HepG2 (cell line): ENCODE measurements around the gene FAF1. TPM values are rescaled to one million over a fixed set of nuclear protein-coding genes. Genes with fewer than 3 reads are reported as not detected.

ENCODE experiments used
- ATAC-seq: fragments of 200-7000 bp; cut with Tn5 transposase; 3 replicates; pipeline ENCODE4 v1.9.1; 2020; ENCODE audit warnings: mild to moderate bottlenecking, moderate library complexity
- BruUV-seq: library from RNA; stranded (reverse); fragments of 400-500 nt; replicated peaks from 2 replicates; lab custom pipeline; 2021; lab: Mats Ljungman, UMichigan
- CTCF ChIA-PET: fragments of 300-600 bp; formaldehyde crosslinking; extraction: SDS; loops from one replicate; lab custom pipeline; 2021; ENCODE audit warnings: low total read pairs, inconsistent platforms, low intra/inter-chr PET ratio; lab: Yijun Ruan, JAX
- POLR2A ChIA-PET: fragments of 350-600 bp; sonication (Branson Sonifier 250); formaldehyde crosslinking; loops from one replicate; lab custom pipeline; 2020; ENCODE audit warnings: antibody characterized with exemption, inconsistent platforms; lab: Yijun Ruan, JAX
- DNase-seq: peaks from one replicate; pipeline ENCODE4 v3.0.0-alpha.2; 2015; ENCODE audit warnings: low spot score
- FAIRE-seq: peaks from 3 replicates; lab custom pipeline; 2011; peaks lifted over from hg19 to GRCh38; lab: Jason Lieb, UNC
- H2AFZ ChIP-seq: one replicate; pipeline ENCODE4 v1.6.1; 2011; ENCODE audit warnings: low read length, inconsistent platforms
- H3K27ac ChIP-seq: fragments of 300-600 bp; 3 replicates; pipeline ENCODE4 v1.8.0; 2011; ENCODE audit warnings: mixed run types, mild to moderate bottlenecking, mixed read lengths, low read length, inconsistent platforms; ENCODE audit not compliant: insufficient read depth; ENCODE audit errors: extremely low read length
- H3K27me3 ChIP-seq, 2 experiments: fragments of 200-600 bp in 1 of 2; 2 replicates in 1 of 2; 3 replicates in 1 of 2; pipeline versions ENCODE4 v1.6.0 to v1.8.0; 2011; ENCODE audit warnings: low read length in 2 of 2, mild to moderate bottlenecking in 2 of 2, moderate library complexity in 2 of 2, inconsistent platforms in 1 of 2; ENCODE audit not compliant: insufficient read depth in 2 of 2, control insufficient read depth in 1 of 2
- H3K36me3 ChIP-seq, 2 experiments: fragments of 200-600 bp in 1 of 2; replicated peaks in 1 of 2; 2 replicates in 1 of 2; 3 replicates in 1 of 2; pipeline versions ENCODE4 v1.5.1 to v1.8.0; 2011; ENCODE audit warnings: low read length in 2 of 2, inconsistent platforms in 1 of 2; ENCODE audit not compliant: insufficient read depth in 2 of 2, control insufficient read depth in 1 of 2
- H3K4me1 ChIP-seq: 2 replicates; pipeline ENCODE4 v1.5.1; 2012; ENCODE audit warnings: low read length, inconsistent platforms; ENCODE audit not compliant: insufficient read depth
- H3K4me2 ChIP-seq: 2 replicates; pipeline ENCODE4 v1.6.0; 2011; ENCODE audit warnings: low read depth, low read length, inconsistent platforms
- H3K4me3 ChIP-seq, 3 experiments: fragments of 200-600 bp in 1 of 3; sonication (generic), shearing (Covaris generic) in 1 of 3; replicated peaks in 1 of 3; 2 replicates each; pipeline ENCODE4 v1.5.1; 2011 to 2016; ENCODE audit warnings: low read length in 3 of 3, inconsistent platforms in 2 of 3, low read depth in 2 of 3, mild to moderate bottlenecking in 2 of 3, control low read depth in 1 of 3, mixed read lengths in 1 of 3; ENCODE audit not compliant: insufficient read depth in 1 of 3
- H3K79me2 ChIP-seq: one replicate; pipeline ENCODE4 v1.6.1; 2011; ENCODE audit warnings: low read length, inconsistent platforms; ENCODE audit not compliant: insufficient read depth
- H3K9ac ChIP-seq: 2 replicates; pipeline ENCODE4 v1.6.0; 2011; ENCODE audit warnings: mild to moderate bottlenecking, low read depth, low read length, inconsistent platforms; ENCODE audit not compliant: insufficient read depth
- H3K9me3 ChIP-seq: 2 replicates; pipeline ENCODE4 v1.5.1; 2012; ENCODE audit warnings: mild to moderate bottlenecking, low read length
- H4K20me1 ChIP-seq: 2 replicates; pipeline ENCODE4 v1.6.0; 2011; ENCODE audit warnings: inconsistent platforms, mild to moderate bottlenecking, low read length, moderate library complexity; ENCODE audit not compliant: insufficient read depth
- ARHGAP35 ChIP-seq: sonication (generic); formaldehyde crosslinking; IDR thresholded peaks from 2 replicates; pipeline ENCODE4 v1.9.0; 2022; ENCODE audit warnings: mild to moderate bottlenecking, inconsistent platforms, moderate library complexity, missing genetic modification reagents, borderline replicate concordance
- CSRNP1 ChIP-seq: sonication (generic); formaldehyde crosslinking; IDR thresholded peaks from 2 replicates; pipeline ENCODE4 v1.8.1; 2023; ENCODE audit warnings: mild to moderate bottlenecking, missing genetic modification reagents
- HMGA1 ChIP-seq: sonication (generic); formaldehyde crosslinking; conservative IDR thresholded peaks from 2 replicates; pipeline ENCODE4 v1.4.0; 2020; ENCODE audit warnings: missing genetic modification reagents
- HNRNPK ChIP-seq: fragments of 200-400 bp; formaldehyde crosslinking; IDR thresholded peaks from 2 replicates; pipeline ENCODE4 v1.6.1; 2018; ENCODE audit warnings: low read length, low read depth, moderate library complexity, mild to moderate bottlenecking; ENCODE audit not compliant: poor library complexity, severe bottlenecking
- IRF1 ChIP-seq: sonication (generic); formaldehyde crosslinking; IDR thresholded peaks from 2 replicates; pipeline ENCODE4 v1.4.0; 2020; ENCODE audit warnings: low read depth, mild to moderate bottlenecking, missing genetic modification reagents
- IRF2 ChIP-seq: IDR thresholded peaks from 2 replicates; pipeline ENCODE4 v1.6.1; 2018; ENCODE audit warnings: missing genetic modification reagents, missing compliant biosample characterization
- KDM2A ChIP-seq: sonication (generic); formaldehyde crosslinking; IDR thresholded peaks from 2 replicates; pipeline ENCODE4 v1.4.0; 2020; ENCODE audit warnings: low read depth, missing genetic modification reagents, borderline replicate concordance
- MTF1 ChIP-seq: sonication (generic); formaldehyde crosslinking; IDR thresholded peaks from 2 replicates; pipeline ENCODE4 v1.5.0; 2020; ENCODE audit warnings: missing genetic modification reagents
- RBM39 ChIP-seq: fragments of 200-400 bp; formaldehyde crosslinking; IDR thresholded peaks from one replicate; pipeline ENCODE4 v1.6.1; 2018; ENCODE audit warnings: antibody characterized with exemption, mild to moderate bottlenecking, low read depth, low read length; ENCODE audit not compliant: poor library complexity, severe bottlenecking
- TCF12 ChIP-seq, 2 experiments: fragments of 450-650 bp in 1 of 2; sonication (generic) in 1 of 2; formaldehyde crosslinking in 1 of 2; IDR thresholded peaks; 2 replicates each; pipeline versions ENCODE4 v1.6.1 to v1.8.0; 2017 to 2022; ENCODE audit warnings: antibody characterized with exemption in 1 of 2, mild to moderate bottlenecking in 1 of 2, missing genetic modification reagents in 1 of 2, moderate library complexity in 1 of 2
- ZBTB34 ChIP-seq: sonication (generic); formaldehyde crosslinking; IDR thresholded peaks from 2 replicates; pipeline ENCODE4 v1.8.0; 2022; ENCODE audit warnings: mild to moderate bottlenecking, missing genetic modification reagents
- ZNF160 ChIP-seq: sonication (generic); formaldehyde crosslinking; IDR thresholded peaks from 2 replicates; pipeline ENCODE4 v1.8.0; 2022; ENCODE audit warnings: mild to moderate bottlenecking, inconsistent platforms, missing genetic modification reagents
- ZNF225 ChIP-seq: sonication (generic); formaldehyde crosslinking; IDR thresholded peaks from 2 replicates; pipeline ENCODE4 v1.4.0; 2020; ENCODE audit warnings: mild to moderate bottlenecking, missing genetic modification reagents
- ZNF337 ChIP-seq: sonication (generic); formaldehyde crosslinking; IDR thresholded peaks from 2 replicates; pipeline ENCODE4 v1.5.1; 2020; ENCODE audit warnings: missing genetic modification reagents, low read depth, mild to moderate bottlenecking, borderline replicate concordance
- ZNF33A ChIP-seq: sonication (generic); formaldehyde crosslinking; IDR thresholded peaks from 2 replicates; pipeline ENCODE4 v1.5.1; 2020; ENCODE audit warnings: missing genetic modification reagents, mild to moderate bottlenecking, moderate library complexity, borderline replicate concordance
- ZSCAN21 ChIP-seq: sonication (generic); formaldehyde crosslinking; IDR thresholded peaks from 2 replicates; pipeline ENCODE4 v1.8.0; 2022; ENCODE audit warnings: mild to moderate bottlenecking, missing genetic modification reagents, moderate library complexity, borderline replicate concordance
- WGBS: methylation state at CpG from one replicate; pipeline ENCODE4 v1.1.6; 2017; ENCODE audit warnings: low lambda C conversion rate; 5-methylcytosine and 5-hydroxymethylcytosine counted together
- in situ Hi-C: cut with HindIII; loops from 2 replicates; pipeline ENCODE4 v1.10.0; 2017; ENCODE audit warnings: low pct_unique_long_range_greater_than_20kb; ENCODE audit not compliant: extremely low pct_ligation_motif_present
- intact Hi-C: fragments of 100-400 bp; cut with micrococcal nuclease; formaldehyde crosslinking; loops from one replicate; pipeline ENCODE4 v1.10.0; 2022; ENCODE audit not compliant: unreplicated experiment
- polyA plus RNA-seq, 8 experiments: library from polyadenylated mRNA; depleted of rRNA in 3 of 8; stranded (reverse) in 7 of 8; unstranded in 1 of 8; fragments of >200 nt; fragmentation: Illumina TruSeq in 4 of 8; extraction: Trizol in 4 of 8; gene quantifications; 2 replicates each; pipeline versions ENCODE4 v1.2.1 to v1.2.3, GENCODE V29; 2011 to 2016; ENCODE audit warnings: low read depth in 4 of 8, missing spikeins in 1 of 8, mixed read lengths in 1 of 8; ENCODE audit not compliant: insufficient read depth in 1 of 8
- total RNA-seq, 5 experiments: library from RNA; depleted of rRNA; stranded (reverse); fragments of >200 nt; fragmentation: Illumina TruSeq; extraction: Trizol; gene quantifications; 2 replicates each; pipeline ENCODE4 v1.2.3, GENCODE V29; 2016; ENCODE audit warnings: low read depth in 1 of 5

FAF1 gene
- total and polyA plus RNA-seq, 2 of the 13 experiments (the other 11 are each of a cell fraction or from before 2014, with no cell fraction given), result 19.4 to 63.3 TPM

GRCh38 chr1:50417507-50417906 is 542.6 kb downstream of the FAF1 start:
- intact Hi-C loops, result no loop called here
- no peak overlapping the region for H3K9ac ChIP-seq
- no peaks in the 10 kb centered on the region for H4K20me1 ChIP-seq
- no peak overlapping the region for H3K4me2 ChIP-seq
- DNase-seq (no peak), FAIRE-seq (no peak), ATAC-seq (no peak)
- H3K4me1 ChIP-seq, result peaks cover 11% of the 10 kb centered on the region
- TF ChIP-seq ARHGAP35 (CRISPR knock-in tag) (no peak), ZSCAN21 (CRISPR knock-in tag) (no peak), KDM2A (CRISPR knock-in tag) (no peak), ZBTB34 (CRISPR knock-in tag) (no peak), CSRNP1 (CRISPR knock-in tag) (no peak), HMGA1 (no peak), MTF1 (CRISPR knock-in tag) (no peak), ZNF33A (no peak), HNRNPK (no peak), RBM39 (no peak), ZNF225 (CRISPR knock-in tag) (no peak), TCF12 (IDR thresholded peaks at IDR 0.05) (no peak), TCF12 (CRISPR knock-in tag; IDR thresholded peaks at IDR 0.05) (no peak), ZNF160 (no peak), IRF2 (CRISPR knock-in tag) (no peak), ZNF337 (CRISPR knock-in tag) (no peak), IRF1 (CRISPR knock-in tag) (no peak)
- H3K27ac ChIP-seq, result no peak overlapping the region
- no peaks in the 10 kb centered on the region for H3K36me3 ChIP-seq
- peaks cover 14 to 77% of the 10 kb centered on the region in 2 experiments for H3K27me3 ChIP-seq
- H3K4me3 ChIP-seq, result no peak overlapping the region
- no peaks in the 10 kb centered on the region for H3K9me3 ChIP-seq
- CTCF ChIA-PET, result no interaction called here
- POLR2A ChIA-PET, result no interaction called here
- H2AFZ ChIP-seq, result no peak overlapping the region
- no peaks in the 10 kb centered on the region for H3K79me2 ChIP-seq
- 76% methylated on average over 23 of the region's 23 CpGs for WGBS
- BruUV-seq, result no TSS peak
- in situ Hi-C loops, result no loop called here
